OCI-LY3 (cell line): ENCODE data around the gene USP21.

Source experiments
- EZH2phosphoT487 ChIP-seq: fragments of 200-600 bp; shearing (Covaris generic); IDR thresholded peaks from 2 replicates; pipeline ENCODE4 v1.6.1; 2018; ENCODE audit warnings: antibody characterized with exemption, mixed run types, low read depth
- TF ChIP-seq, protein P1 (sequence below): fragments of 200-600, 300-600 bp; sonication (generic); IDR thresholded peaks from 2 replicates; pipeline ENCODE4 v1.5.1; 2014; ENCODE audit warnings: antibody characterized with exemption, low read length, low read depth

GRCh38 chr1:161191971-161192370, 32.7 kb downstream of the USP21 start:
- TF ChIP-seq, protein P1, sequence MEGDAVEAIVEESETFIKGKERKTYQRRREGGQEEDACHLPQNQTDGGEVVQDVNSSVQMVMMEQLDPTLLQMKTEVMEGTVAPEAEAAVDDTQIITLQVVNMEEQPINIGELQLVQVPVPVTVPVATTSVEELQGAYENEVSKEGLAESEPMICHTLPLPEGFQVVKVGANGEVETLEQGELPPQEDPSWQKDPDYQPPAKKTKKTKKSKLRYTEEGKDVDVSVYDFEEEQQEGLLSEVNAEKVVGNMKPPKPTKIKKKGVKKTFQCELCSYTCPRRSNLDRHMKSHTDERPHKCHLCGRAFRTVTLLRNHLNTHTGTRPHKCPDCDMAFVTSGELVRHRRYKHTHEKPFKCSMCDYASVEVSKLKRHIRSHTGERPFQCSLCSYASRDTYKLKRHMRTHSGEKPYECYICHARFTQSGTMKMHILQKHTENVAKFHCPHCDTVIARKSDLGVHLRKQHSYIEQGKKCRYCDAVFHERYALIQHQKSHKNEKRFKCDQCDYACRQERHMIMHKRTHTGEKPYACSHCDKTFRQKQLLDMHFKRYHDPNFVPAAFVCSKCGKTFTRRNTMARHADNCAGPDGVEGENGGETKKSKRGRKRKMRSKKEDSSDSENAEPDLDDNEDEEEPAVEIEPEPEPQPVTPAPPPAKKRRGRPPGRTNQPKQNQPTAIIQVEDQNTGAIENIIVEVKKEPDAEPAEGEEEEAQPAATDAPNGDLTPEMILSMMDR = no peak
- no peak for TF ChIP-seq EZH2phosphoT487
